NCI-H2196 treated with DMSO at 0.1 percent for 48 hours (cell line): Measurements from ENCODE around the gene SSU72.

Experiments
- DNase-seq: peaks from one replicate; lab custom pipeline; 2025; ENCODE audit not compliant: unreplicated experiment; lab: John Stamatoyannopoulos, UW

Gene SSU72

DNA sequence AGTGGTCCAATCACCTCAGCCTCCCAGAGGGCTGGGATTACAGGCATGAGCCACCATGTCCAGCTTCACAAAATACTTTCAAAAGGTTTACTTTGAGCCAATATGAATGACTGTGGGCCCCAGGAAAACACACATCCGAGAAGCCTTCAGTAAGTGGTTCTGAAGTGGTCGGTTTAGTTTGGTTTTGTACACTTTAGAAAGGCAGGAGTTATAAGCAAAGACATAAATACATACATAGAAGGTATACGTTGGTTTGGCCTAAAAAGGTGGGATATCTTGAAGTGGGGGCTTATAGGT is 37.4 kb upstream of the SSU72 start:
- DNase-seq, result no peak

- DNase-seq, result no peak
Observed at GRCh38 chr1:1610796-1611195, 36.1 kb upstream of the SSU72 start.

- DNase-seq, result no peak
Observed at GRCh38 chr1:1609822-1610485, 35.3 kb upstream of the SSU72 start.

DNA sequence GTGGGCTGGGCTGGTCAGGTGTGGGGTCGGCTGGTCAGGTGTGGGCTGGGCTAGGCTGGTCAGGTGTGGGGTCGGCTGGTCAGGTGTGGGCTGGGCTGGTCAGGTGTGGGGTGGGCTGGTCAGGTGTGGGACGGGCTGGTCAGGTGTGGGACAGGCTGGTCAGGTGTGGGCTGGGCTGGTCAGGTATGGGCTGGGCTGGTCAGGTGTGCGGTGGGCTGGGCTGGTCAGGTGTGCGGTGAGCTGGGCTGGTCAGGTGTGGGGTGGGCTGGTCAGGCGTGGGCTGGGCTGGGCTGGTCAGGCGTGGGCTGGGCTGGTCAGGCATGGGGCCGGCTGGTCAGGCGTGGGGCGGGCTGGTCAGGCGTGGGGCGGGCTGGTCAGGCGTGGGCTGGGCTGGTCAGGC is 31.6 kb upstream of the SSU72 start:
- no peak for DNase-seq

GRCh38 chr1:1605724-1606123 is 31.1 kb upstream of the SSU72 start:
- no peak for DNase-seq

DNA sequence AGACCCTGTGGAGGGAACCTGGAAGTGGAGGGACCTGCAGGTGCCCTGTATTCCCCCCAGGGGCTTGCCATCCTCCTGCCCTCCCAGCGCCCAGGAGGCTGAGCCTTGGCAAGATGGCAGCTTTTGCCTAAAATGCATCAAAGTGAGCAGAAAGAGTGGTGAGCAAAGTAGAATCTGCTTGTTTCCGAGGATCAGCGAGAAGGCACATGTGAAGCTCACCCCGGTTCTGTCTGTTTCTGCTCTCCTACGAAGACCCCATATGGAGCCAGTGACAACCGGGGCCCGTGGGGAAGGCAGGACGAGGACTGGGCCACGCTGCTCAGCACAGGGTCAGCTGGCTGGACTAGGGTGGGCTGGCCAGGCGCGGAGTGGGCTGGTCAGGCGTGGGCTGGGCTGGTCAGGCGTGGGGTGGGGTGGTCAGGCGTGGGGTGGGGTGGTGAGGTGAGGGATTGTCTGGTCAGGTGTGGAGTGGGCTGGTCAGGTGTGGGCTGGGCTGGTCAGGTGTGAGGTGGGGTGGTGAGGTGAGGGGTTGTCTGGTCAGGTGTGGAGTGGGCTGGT is 30.4 kb upstream of the SSU72 start:
- no peak for DNase-seq

- DNase-seq, result no peak
Observed at GRCh38 chr1:1604374-1605033, 29.8 kb upstream of the SSU72 start.

DNA sequence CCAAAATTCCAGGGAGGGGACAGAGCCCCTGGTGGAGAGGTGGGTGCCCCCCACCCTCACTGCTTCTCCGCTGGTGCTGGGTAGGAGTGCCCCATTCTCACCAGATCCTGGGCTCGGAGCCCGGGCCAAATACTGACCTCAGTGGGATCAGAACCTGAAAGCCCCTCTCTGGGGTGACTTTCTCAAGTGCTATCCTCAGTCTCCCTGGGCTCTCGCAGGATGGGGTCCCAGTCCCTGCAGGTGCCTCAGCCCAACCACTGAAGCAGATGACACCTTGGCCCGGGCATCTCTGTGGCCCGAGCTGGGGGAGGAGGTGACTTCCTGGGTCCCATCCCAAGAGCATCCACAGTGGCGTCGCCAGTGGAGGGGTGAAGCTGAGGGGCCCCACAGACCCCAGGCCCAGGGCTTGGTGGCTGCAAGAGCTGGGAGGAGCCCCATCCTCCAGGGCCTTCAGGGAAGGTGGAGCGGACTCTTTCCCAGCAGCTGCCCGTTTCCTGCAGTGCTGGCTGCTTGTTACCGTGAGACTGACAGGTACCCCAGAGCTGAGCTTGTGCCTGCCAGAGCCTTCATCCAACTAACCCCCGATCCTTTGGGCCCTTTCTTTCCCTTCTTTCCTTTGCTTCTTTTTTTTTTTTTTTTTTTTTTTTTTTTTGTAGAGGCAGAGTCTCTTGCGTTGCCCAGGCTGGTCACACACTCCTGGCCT is 29.2 kb upstream of the SSU72 start:
- no peak for DNase-seq

- no peak for DNase-seq
Observed at GRCh38 chr1:1602968-1603506, 28.4 kb upstream of the SSU72 start.

DNA sequence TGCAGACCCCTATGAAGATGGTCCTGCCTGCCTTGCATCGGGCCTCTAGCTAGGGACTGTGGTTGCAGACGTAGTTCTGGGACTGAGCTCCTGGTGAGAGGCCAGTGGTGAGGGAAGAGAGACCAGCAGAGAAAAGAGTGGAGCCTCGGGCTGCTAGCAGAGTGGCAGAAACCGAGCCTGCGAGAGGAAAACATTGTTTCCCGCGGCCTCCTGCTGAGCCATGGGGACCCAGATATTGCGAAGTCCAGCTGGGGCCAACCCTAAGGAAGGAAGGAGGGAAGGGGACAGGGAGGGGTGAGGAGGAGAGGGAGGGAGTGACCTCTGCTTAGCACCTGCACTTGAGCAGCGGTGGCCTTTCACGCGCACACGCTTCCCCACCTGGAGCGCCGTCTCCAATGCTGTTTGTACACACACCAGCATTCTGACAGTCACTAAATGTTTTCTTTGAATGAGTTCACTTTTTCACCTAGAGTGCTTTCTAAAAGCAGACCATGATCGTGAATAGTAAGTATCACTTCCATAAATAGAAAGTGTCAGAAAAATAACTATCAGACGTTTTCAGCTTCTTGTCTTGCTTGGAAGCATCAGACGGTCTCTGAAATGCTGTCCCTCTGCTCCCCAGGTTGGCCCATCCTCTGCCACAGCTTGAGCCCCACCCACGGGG is 27.8 kb upstream of the SSU72 start:
- DNase-seq, result no peak

GRCh38 chr1:1601564-1602303 is 27.1 kb upstream of the SSU72 start:
- no peak for DNase-seq

- no peak for DNase-seq
Observed at GRCh38 chr1:1600861-1601563, 26.3 kb upstream of the SSU72 start.

GRCh38 chr1:1599935-1600860 is 25.5 kb upstream of the SSU72 start, which contains the start of gene FNDC10:
TSS of gene FNDC10 (minus strand) at chr1:1600135. CDS start at chr1:1600015, 120 bp downstream.
- DNase-seq, result no peak

DNA sequence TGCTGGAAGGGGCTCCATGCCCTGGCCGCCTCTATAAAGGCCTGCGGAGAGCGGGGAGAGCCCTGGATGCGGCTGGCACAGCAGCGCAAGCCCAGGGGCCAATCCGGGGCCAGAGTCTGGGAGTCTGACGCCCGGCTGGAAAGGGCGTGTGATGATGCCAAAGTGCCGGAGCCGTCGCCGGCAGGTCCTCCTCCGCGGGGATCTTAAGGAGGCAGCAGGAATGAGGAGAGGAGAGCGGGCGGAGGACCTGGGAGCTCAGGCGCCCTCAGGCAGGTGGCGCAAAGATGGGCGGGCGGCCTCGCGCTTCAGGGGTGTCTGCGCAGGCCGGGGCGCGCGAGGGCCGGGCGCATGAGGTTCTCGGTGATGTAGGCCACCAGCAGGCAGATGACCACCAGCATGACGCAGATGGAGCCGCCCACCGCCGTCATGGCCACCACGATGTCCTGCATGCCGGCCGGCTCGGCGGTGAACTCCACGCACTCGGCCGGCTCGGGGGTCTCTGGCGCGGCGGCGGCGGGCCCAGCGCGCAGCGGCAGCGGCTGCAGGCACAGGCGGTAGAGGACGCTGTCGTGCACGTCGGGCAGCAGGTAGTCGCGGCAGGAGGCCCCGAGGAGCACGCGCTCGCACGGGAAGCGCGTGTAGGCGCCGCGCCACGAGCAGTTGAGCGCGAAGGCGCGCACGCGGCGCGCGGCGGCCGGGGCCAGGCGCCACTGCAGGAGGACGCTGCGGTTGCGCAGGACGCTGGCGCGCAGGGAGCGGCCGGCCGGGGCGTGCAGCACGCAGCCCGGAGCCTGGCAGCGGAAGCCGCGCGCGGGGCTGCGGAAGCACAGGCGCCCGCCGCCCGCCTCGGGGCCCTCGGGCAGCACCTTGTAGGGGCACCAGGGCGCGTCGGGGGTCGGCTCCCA is 24.6 kb upstream of the SSU72 start:
- no peak for DNase-seq

GRCh38 chr1:1598720-1599029 is 24.0 kb upstream of the SSU72 start:
- no peak for DNase-seq

DNA sequence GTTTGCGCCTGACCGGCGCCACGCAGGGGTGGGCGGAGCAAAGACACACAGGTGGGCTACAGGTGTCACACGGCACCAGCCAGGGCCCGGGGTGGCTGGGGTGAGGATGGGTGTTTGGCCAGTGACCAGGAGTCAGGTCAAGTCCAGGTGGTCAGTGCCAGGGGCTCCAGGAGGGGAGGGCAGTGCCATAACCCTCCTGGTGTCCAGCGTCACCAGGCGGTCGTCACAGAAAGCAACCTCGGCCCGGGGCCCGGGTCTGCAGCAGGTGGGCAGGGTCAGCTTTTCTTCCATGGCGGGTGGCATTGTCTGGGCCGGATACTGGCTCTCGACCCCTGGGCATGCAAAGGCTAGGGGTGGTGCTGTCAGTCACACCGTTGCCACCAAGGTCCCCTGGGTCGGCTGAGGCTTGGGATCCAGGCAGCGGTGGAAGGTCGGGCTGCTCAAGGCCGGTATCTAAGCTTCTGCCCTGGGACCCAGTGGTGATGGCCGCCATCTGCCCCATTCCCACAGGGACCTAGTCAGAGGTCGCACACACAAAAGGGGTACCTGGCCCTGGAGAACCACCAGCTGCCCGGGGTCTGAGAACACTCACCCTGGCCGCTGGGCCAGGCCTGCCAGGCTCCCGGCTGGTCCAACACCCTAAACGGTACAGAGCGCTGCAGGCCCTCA is 23.5 kb upstream of the SSU72 start:
- DNase-seq, result no peak

DNA sequence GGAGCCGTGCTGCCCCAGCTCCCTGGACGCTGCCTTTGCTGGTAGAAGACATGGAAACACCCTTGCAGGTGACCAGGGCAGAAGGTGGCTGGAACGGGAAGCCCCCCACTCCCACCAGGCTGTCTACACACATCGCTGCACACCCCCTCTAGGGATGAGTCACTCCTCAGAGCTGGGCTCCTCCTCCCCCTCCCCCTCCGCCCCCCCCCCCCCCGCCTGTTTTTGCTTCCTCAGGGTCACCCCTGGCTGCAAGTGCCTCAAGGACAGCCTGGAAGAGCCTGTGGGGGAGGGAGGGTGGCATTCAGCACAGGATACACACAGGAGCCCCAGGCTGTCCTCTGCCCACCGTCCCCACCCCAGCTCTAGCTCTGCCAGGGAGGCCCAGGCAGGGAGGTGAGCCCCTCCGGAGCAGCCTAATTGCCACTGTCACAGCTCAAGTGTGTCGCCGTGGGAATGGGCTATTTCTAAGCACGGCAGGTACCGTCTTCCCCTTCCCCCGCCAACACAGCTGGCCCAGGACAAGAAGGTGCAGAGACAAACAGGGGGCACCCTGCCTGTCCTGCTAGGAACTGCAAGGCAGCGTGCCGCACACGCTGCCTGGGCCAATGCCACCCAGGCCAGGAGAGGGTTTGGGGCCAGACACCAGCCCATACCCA is 22.7 kb upstream of the SSU72 start:
- DNase-seq, result no peak
